Mesendoderm (in vitro differentiated cells): Measurements from ENCODE around the gene COL9A2.
"Not testable (repeated sequence)": the region's sequence is repeated elsewhere in the genome, so short reads cannot be mapped to it uniquely, and the experiment has no call there.

Source experiments
- DNase-seq: peaks from one replicate; pipeline ENCODE4 v3.0.0; 2013
- H2AK5ac ChIP-seq: 2 replicates; pipeline ENCODE4 v1.6.1; 2013; ENCODE audit warnings: low read length, inconsistent platforms
- H2BK120ac ChIP-seq: 2 replicates; pipeline ENCODE4 v1.6.1; 2013; ENCODE audit warnings: low read depth, mild to moderate bottlenecking, low read length, moderate library complexity, mixed read lengths
- H2BK15ac ChIP-seq: replicated peaks from 2 replicates; pipeline ENCODE4 v1.6.1; 2013; ENCODE audit warnings: low read depth, mild to moderate bottlenecking, moderate library complexity
- H2BK5ac ChIP-seq: 2 replicates; pipeline ENCODE4 v1.6.1; 2013; ENCODE audit warnings: low read length, inconsistent platforms
- H3K18ac ChIP-seq: 2 replicates; pipeline ENCODE4 v1.6.1; 2013; ENCODE audit warnings: mild to moderate bottlenecking, low read length, mixed read lengths
- H3K23ac ChIP-seq: one replicate; pipeline ENCODE4 v1.6.1; 2013; ENCODE audit warnings: low read length
- H3K27ac ChIP-seq: 2 replicates; pipeline ENCODE4 v1.5.1; 2013; ENCODE audit warnings: low read depth, mild to moderate bottlenecking, inconsistent platforms, low read length, moderate library complexity
- H3K27me3 ChIP-seq: 2 replicates; pipeline ENCODE4 v1.6.1; 2013; ENCODE audit warnings: low read length, control low read depth, mild to moderate bottlenecking, inconsistent platforms; ENCODE audit not compliant: insufficient read depth, poor library complexity
- H3K36me3 ChIP-seq: 2 replicates; pipeline ENCODE4 v1.6.1; 2013; ENCODE audit warnings: low read length, inconsistent platforms; ENCODE audit not compliant: control insufficient read depth, insufficient read depth
- H3K4ac ChIP-seq: one replicate; pipeline ENCODE4 v1.6.1; 2013; ENCODE audit warnings: low read depth, mild to moderate bottlenecking, low read length, moderate library complexity
- H3K4me1 ChIP-seq: 2 replicates; pipeline ENCODE4 v1.6.1; 2013; ENCODE audit warnings: low read depth, low read length, inconsistent platforms; ENCODE audit not compliant: control insufficient read depth
- H3K4me2 ChIP-seq: 2 replicates; pipeline ENCODE4 v1.6.1; 2013; ENCODE audit warnings: low read length
- H3K4me3 ChIP-seq: 2 replicates; pipeline ENCODE4 v1.5.1; 2013; ENCODE audit warnings: mild to moderate bottlenecking, low read length
- H3K56ac ChIP-seq: one replicate; pipeline ENCODE4 v1.6.1; 2013; ENCODE audit warnings: low read length
- H3K79me1 ChIP-seq: 2 replicates; pipeline ENCODE4 v1.6.1; 2013; ENCODE audit warnings: low read length, inconsistent platforms
- H3K79me2 ChIP-seq: 2 replicates; pipeline ENCODE4 v1.6.1; 2013; ENCODE audit warnings: mild to moderate bottlenecking, low read length; ENCODE audit not compliant: control insufficient read depth, insufficient read depth
- H3K9ac ChIP-seq: 2 replicates; pipeline ENCODE4 v1.6.1; 2013; ENCODE audit warnings: low read length, inconsistent platforms
- H4K5ac ChIP-seq: one replicate; pipeline ENCODE4 v1.6.1; 2013; ENCODE audit warnings: low read length
- H4K8ac ChIP-seq: one replicate; pipeline ENCODE4 v1.6.1; 2013; ENCODE audit warnings: low read depth, mild to moderate bottlenecking, control low read depth, low read length, moderate library complexity
- WGBS: extraction: QIAGEN DNeasy Blood & Tissue Kit; methylation state at CpG from one replicate; pipeline ENCODE4 v1.1.7; 2013; ENCODE audit warnings: low lambda C conversion rate, missing lambda C conversion rate; ENCODE audit not compliant: insufficient coverage; ENCODE audit errors: extremely low coverage; 5-methylcytosine and 5-hydroxymethylcytosine counted together

COL9A2 gene

DNA sequence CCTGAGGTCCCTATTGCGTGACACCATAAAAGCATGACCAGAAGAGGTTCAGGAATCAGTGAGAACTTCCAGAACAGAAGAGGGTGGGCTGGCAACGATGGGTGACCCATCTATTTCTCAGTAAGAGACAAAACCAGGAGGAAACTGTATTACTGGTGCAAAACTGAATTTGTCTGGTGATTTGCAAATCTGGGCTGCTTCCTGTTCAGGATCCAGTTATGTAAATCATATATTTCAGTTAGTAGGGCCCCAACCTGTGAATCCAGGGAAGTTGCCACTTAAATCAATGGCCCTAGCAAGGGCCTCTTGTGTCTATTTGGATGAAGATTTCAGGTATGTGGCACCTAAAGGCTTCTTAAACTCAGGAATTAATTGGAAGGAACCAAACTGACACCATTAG, 33.3 kb upstream of the COL9A2 start:
- H3K79me1 ChIP-seq, result no peaks in the 10 kb centered on the region
- no peak overlapping the region for H3K9ac ChIP-seq
- no peak overlapping the region for H3K27ac ChIP-seq
- no peak overlapping the region for H3K23ac ChIP-seq
- H3K4me3 ChIP-seq, result no peak overlapping the region
- H4K5ac ChIP-seq, result no peak overlapping the region
- H3K27me3 ChIP-seq, result no peaks in the 10 kb centered on the region
- H4K8ac ChIP-seq, result no peak overlapping the region
- no peak overlapping the region for H3K56ac ChIP-seq
- H2BK15ac ChIP-seq, result no peak overlapping the region
- H3K79me2 ChIP-seq, result no peaks in the 10 kb centered on the region
- H3K4me2 ChIP-seq, result no peak overlapping the region
- H3K4ac ChIP-seq, result no peak overlapping the region
- no peak for DNase-seq
- H2AK5ac ChIP-seq, result no peak overlapping the region
- no peak overlapping the region for H2BK120ac ChIP-seq
- no peaks in the 10 kb centered on the region for H3K36me3 ChIP-seq
- no CpG with 5 or more reads among the region's 2 CpGs for WGBS
- no peak overlapping the region for H3K18ac ChIP-seq
- H3K4me1 ChIP-seq, result no peaks in the 10 kb centered on the region
- no peak overlapping the region for H2BK5ac ChIP-seq

GRCh38 chr1:40344597-40344996, 27.5 kb upstream of the COL9A2 start:
- Histone ChIP-seq H3K79me1 (no peaks in the 10 kb centered on the region), H3K27ac (no peak overlapping the region), H3K27me3 (no peaks in the 10 kb centered on the region), H3K4me1 (no peaks in the 10 kb centered on the region), H3K9ac (no peak overlapping the region), H3K4me2 (no peak overlapping the region), H2BK15ac (no peak overlapping the region), H3K4ac (no peak overlapping the region), H3K36me3 (no peaks in the 10 kb centered on the region), H3K4me3 (no peak overlapping the region), H2BK120ac (no peak overlapping the region), H3K18ac (no peak overlapping the region), H2BK5ac (no peak overlapping the region), H2AK5ac (no peak overlapping the region), H3K56ac (no peak overlapping the region), H4K8ac (no peak overlapping the region), H3K23ac (no peak overlapping the region), H3K79me2 (no peaks in the 10 kb centered on the region), H4K5ac (no peak overlapping the region)
- no peak for DNase-seq
- WGBS, result no CpG with 5 or more reads among the region's 6 CpGs

GRCh38 chr1:40342381-40342717, 25.3 kb upstream of the COL9A2 start:
- no CpG with 5 or more reads among the region's 3 CpGs for WGBS
- not testable (repeated sequence) for H3K27me3 ChIP-seq, H2AK5ac ChIP-seq, H4K5ac ChIP-seq, H3K4me3 ChIP-seq, H3K4ac ChIP-seq, H3K36me3 ChIP-seq, H3K79me2 ChIP-seq, H3K18ac ChIP-seq, DNase-seq, H3K56ac ChIP-seq, H3K27ac ChIP-seq, H3K9ac ChIP-seq, H3K4me1 ChIP-seq, H3K4me2 ChIP-seq, H2BK120ac ChIP-seq, H2BK5ac ChIP-seq, H3K79me1 ChIP-seq, H4K8ac ChIP-seq, H3K23ac ChIP-seq, H2BK15ac ChIP-seq

DNA sequence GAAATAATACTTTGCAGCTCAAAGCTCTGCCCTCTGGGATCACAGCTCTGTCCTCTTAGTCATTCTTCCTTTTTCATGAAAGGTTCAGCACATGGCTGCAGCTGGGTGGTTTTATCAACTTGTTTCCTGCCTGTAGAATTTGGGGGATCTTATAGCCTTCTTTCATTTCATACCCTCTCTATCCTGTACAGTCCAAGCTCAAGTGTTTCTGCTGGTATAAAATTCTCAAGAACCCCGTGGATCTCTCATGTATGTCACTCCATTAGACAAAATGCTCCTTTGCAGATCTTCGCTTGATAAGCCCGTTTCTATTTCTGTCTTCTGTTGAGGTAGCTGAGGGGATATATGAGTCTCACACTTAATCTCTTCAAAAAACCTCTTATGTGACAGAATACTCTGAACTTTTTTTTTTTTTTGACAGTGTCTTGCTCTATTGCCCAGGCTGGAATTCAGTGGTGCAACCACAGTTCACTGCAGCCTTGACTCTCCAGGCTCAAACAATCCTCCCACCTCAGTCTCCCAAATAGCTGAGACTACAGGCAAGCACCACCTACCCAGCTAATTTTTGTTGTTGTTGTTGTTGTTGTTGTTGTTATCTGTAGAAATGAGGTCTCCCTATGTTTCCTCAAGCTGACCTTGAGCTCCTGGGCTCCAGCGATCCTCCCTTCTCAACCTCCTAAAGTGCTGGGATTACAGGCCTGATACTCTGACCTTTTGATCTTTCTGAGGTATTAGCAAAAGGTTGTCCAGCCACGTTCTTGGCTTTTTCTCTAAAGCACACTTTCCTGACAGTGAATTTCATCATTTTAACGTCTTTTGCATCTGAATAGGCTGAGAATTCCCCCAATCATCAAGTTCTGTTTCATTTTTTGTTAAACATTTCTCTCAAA, 24.6 kb upstream of the COL9A2 start:
- Histone ChIP-seq H3K79me2 (no peaks in the 10 kb centered on the region), H3K4me2 (no peak overlapping the region), H4K8ac (no peak overlapping the region), H3K9ac (no peak overlapping the region), H2AK5ac (no peak overlapping the region), H3K56ac (no peak overlapping the region), H2BK5ac (no peak overlapping the region), H3K4me3 (no peak overlapping the region), H3K27me3 (no peaks in the 10 kb centered on the region), H3K79me1 (no peaks in the 10 kb centered on the region), H3K36me3 (no peaks in the 10 kb centered on the region), H3K18ac (no peak overlapping the region), H4K5ac (no peak overlapping the region), H3K4ac (no peak overlapping the region), H3K23ac (no peak overlapping the region), H3K27ac (no peak overlapping the region), H3K4me1 (no peaks in the 10 kb centered on the region), H2BK120ac (no peak overlapping the region), H2BK15ac (no peak overlapping the region)
- no peak for DNase-seq
- WGBS, result no CpG with 5 or more reads among the region's 6 CpGs

DNA sequence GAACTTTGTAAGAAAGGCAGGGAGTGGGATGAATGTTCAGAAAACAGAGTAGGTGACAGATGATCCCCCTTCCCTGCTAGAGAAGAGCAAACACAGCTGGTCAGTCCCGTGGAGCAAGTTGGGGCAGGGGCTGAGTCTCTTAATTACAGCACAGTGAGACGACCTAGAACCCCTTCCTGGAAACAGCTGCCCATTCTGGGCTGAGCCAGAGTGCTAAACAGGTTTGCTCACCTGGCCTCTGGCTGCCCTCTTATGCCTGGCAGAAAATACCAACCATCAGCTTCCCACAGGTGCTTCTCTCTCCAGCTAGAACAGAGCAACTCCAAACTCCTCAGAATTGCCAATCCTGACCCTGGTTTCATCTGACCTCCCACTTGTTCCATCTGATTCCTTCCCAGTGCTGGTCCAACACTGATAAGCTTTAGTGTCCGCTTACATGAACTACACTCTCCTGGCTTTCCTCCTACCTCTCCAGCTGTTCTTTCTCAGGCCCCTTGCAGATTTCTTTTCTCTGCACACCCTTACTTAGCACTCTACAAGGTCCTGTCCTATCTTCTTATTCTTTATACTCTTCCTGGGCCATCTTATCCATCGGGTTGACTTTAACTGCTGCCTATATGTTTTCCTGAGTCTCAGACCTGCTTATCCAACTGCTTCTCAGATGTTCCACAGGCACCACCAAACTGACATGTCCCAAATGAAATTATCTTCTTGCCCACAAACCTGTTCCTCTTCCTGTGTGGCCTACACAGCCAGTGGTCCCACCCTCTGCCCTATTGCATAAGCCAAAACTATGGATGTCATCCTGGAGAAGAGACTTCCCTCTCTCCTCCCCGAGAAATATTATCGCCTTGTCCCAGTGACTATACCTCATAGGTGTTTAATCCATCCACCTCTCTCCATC, 22.6 kb upstream of the COL9A2 start:
- Histone ChIP-seq H3K4me3 (no peak overlapping the region), H2BK5ac (no peak overlapping the region), H3K4me2 (no peak overlapping the region), H2BK120ac (no peak overlapping the region), H2BK15ac (no peak overlapping the region), H3K79me2 (no peaks in the 10 kb centered on the region), H3K27me3 (no peaks in the 10 kb centered on the region), H2AK5ac (no peak overlapping the region), H3K9ac (no peak overlapping the region), H4K8ac (no peak overlapping the region), H3K79me1 (no peaks in the 10 kb centered on the region), H3K56ac (no peak overlapping the region), H4K5ac (no peak overlapping the region), H3K27ac (no peak overlapping the region), H3K23ac (no peak overlapping the region), H3K36me3 (no peaks in the 10 kb centered on the region), H3K18ac (no peak overlapping the region), H3K4me1 (no peaks in the 10 kb centered on the region), H3K4ac (no peak overlapping the region)
- DNase-seq, result no peak
- WGBS, result no CpG with 5 or more reads among the region's 6 CpGs
